Measurements from ENCODE around the gene UFSP2. TPM values are rescaled to one million over a fixed set of nuclear protein-coding genes. Genes with fewer than 3 reads are reported as not detected.
A peak's percentile ranks its signal among the peaks of the same experiment; 100 is the strongest.

UFSP2 gene, protein sequence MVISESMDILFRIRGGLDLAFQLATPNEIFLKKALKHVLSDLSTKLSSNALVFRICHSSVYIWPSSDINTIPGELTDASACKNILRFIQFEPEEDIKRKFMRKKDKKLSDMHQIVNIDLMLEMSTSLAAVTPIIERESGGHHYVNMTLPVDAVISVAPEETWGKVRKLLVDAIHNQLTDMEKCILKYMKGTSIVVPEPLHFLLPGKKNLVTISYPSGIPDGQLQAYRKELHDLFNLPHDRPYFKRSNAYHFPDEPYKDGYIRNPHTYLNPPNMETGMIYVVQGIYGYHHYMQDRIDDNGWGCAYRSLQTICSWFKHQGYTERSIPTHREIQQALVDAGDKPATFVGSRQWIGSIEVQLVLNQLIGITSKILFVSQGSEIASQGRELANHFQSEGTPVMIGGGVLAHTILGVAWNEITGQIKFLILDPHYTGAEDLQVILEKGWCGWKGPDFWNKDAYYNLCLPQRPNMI
- total RNA-seq (10 to 100 TPM; 14.5 to 16.6 TPM), total RNA-seq (7.0 to 43.2 (median 27.5) reads per million in 172 experiments)
- 22.7 TPM for polyA plus RNA-seq (2013, experiment 1 of 2)
- 22.4 TPM for polyA plus RNA-seq (2013, experiment 2 of 2)

DNA sequence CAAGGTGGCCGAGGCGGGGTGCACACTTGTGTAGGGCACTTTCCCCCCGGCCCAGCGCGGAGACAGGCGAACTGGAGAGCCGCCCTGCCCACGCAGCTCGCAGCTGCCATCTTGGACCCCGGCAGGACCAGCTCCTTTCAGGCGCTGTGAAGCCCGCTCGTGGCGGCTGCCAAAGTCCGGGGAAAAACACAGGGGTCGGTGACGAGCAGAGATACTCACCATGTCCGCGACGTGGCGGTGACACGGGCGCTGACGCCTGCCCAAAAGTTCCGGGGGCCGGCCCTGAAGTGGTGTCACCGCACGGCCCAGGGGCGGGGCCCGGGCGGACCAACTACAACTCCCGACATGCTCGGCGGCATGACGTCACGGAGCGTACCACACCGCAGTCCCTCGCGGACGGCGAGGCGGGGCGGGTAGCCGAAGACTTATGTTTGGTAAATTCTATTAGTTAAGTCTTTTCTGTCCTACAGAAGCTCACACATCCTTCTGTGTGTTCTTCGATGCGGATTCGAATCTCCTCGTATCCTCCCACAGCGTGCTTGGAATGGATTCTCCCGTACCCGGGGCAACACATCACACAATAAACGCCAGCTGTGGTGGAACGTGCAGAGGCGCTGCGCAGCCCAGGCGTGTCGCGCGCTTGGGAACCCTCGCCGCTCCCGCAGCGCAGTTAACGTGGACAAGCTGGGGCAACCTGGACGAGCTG is at the start of gene UFSP2:
TSS of gene UFSP2 (minus strand) at position 318 of the 706 bp plus-strand sequence. CDS start at position 222, 96 bp downstream.
- Mint-ChIP-seq H3K27me3 (peaks cover 6% of the 10 kb centered on the region), H3K4me1 (ENCODE audit: low read depth) (peaks cover 31% of the 10 kb centered on the region), H3K4me3 (peak within 1 kb of the TSS; percentile 94), H3K9me3 (no peaks in the 10 kb centered on the region), H3K36me3 (ENCODE audit: low read depth) (peaks cover 39% of the 10 kb centered on the region), H3K27ac (peak within 1 kb of the TSS; percentile 91)
- intact Hi-C loops (cut with DNase I, micrococcal nuclease): loop anchor here (1.0 to 10.0 kb wide), 11 partner anchors 27 to 891 kb away; partner anchors contain the start of genes CFAP97 (in 2 of the 2), ACSL1 (in 1 of the 2), ANKRD37 (in 1 of the 2) and CCDC110 (in 1 of the 2)
- peak within 1 kb of the TSS; percentile 88 to 99 for H3K27ac ChIP-seq (ENCODE audit: low read depth in 1 of 2, low read length in 2 of 2)
- TF ChIP-seq, protein P1, sequence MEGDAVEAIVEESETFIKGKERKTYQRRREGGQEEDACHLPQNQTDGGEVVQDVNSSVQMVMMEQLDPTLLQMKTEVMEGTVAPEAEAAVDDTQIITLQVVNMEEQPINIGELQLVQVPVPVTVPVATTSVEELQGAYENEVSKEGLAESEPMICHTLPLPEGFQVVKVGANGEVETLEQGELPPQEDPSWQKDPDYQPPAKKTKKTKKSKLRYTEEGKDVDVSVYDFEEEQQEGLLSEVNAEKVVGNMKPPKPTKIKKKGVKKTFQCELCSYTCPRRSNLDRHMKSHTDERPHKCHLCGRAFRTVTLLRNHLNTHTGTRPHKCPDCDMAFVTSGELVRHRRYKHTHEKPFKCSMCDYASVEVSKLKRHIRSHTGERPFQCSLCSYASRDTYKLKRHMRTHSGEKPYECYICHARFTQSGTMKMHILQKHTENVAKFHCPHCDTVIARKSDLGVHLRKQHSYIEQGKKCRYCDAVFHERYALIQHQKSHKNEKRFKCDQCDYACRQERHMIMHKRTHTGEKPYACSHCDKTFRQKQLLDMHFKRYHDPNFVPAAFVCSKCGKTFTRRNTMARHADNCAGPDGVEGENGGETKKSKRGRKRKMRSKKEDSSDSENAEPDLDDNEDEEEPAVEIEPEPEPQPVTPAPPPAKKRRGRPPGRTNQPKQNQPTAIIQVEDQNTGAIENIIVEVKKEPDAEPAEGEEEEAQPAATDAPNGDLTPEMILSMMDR (IDR thresholded peaks at IDR 0.05): no peak
- DNase-seq: peak; percentile 78 to 97 (median 88)
- peaks cover 15% of the 10 kb centered on the region for H3K36me3 ChIP-seq (ENCODE audit: insufficient read depth, low read length)
- H3K4me1 ChIP-seq (ENCODE audit: insufficient read depth, low read length): peaks cover 18% of the 10 kb centered on the region
- peak; percentile 85 for ATAC-seq (ENCODE audit: poor library complexity)
- peak within 1 kb of the TSS; percentile 99 for H3K4me3 ChIP-seq (ENCODE audit: low read length)
- POLR2A ChIA-PET: interaction anchor here (0.6 to 5.0 kb wide), 16 partner anchors 11 to 951 kb away, joined by 3 to 88 read pairs (median 4); partner anchors contain the start of genes ANKRD37, CASP3, CYP4V2 and IRF2
- H3K27me3 ChIP-seq (ENCODE audit: control insufficient read depth in 1 of 2, insufficient read depth in 2 of 2, low read length in 2 of 2): no peaks in the 10 kb centered on the region
- CTCF ChIA-PET: interaction anchor here (0.6 to 1.9 kb wide), 7 partner anchors 22 to 1981 kb away, joined by 3 to 9 read pairs (median 4); partner anchors contain the start of genes ANKRD37, CCDC110, CDKN2AIP and LRP2BP
- no peaks in the 10 kb centered on the region for H3K9me3 ChIP-seq (ENCODE audit: control insufficient read depth in 1 of 2, insufficient read depth in 1 of 2, low read length in 2 of 2)

DNA sequence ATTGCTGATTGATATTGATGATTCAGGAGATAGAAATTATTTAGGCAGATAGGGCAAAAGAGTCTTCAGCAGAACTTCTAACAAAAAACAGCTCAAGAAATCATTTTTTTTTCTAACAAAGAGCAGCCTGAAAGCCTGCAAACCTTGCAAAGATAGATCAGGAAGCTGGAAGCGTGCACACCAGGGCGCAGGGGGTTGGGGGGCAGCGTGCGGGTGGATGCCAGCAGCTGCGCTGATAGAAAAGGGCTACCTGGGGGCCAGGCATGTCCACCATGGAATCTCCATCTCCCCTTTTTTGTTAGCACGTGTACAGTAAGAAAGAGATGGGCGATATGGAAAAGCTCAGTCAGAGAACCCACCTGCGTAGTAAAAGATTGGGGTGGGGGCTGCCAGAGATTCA is 47.5 kb upstream of the UFSP2 start:
- Mint-ChIP-seq H3K36me3 (ENCODE audit: low read depth) (no peaks in the 10 kb centered on the region), H3K27me3 (peaks cover 17% of the 10 kb centered on the region), H3K4me1 (ENCODE audit: low read depth) (peaks cover 18% of the 10 kb centered on the region), H3K4me3 (no peak overlapping the region), H3K9me3 (no peaks in the 10 kb centered on the region), H3K27ac (no peak overlapping the region)
- no peak overlapping the region for H3K4me3 ChIP-seq (ENCODE audit: low read length)
- peaks cover 0 to 15% of the 10 kb centered on the region in 2 experiments for H3K27me3 ChIP-seq (ENCODE audit: control insufficient read depth in 1 of 2, insufficient read depth in 2 of 2, low read length in 2 of 2)
- intact Hi-C loops (cut with DNase I, micrococcal nuclease): loop anchor here (5.0 to 10.0 kb wide), 4 partner anchors 46 to 826 kb away; partner anchors contain the start of genes CASP3 (in 1 of the 2), CYP4V2 (in 1 of the 2), PRIMPOL (in 1 of the 2) and SLC25A4 (in 1 of the 2)
- DNase-seq: no peak
- TF ChIP-seq, protein P1 (IDR thresholded peaks at IDR 0.05): no peak
- H3K36me3 ChIP-seq (ENCODE audit: insufficient read depth, low read length): no peaks in the 10 kb centered on the region
- H3K27ac ChIP-seq (ENCODE audit: low read depth in 1 of 2, low read length in 2 of 2): no peak overlapping the region
- POLR2A ChIA-PET: no interaction called here
- peaks cover 0 to 3% of the 10 kb centered on the region in 2 experiments for H3K9me3 ChIP-seq (ENCODE audit: control insufficient read depth in 1 of 2, insufficient read depth in 1 of 2, low read length in 2 of 2)
- CTCF ChIA-PET: no interaction called here
- peaks cover 20% of the 10 kb centered on the region for H3K4me1 ChIP-seq (ENCODE audit: insufficient read depth, low read length)
- ATAC-seq (ENCODE audit: poor library complexity): no peak

DNA sequence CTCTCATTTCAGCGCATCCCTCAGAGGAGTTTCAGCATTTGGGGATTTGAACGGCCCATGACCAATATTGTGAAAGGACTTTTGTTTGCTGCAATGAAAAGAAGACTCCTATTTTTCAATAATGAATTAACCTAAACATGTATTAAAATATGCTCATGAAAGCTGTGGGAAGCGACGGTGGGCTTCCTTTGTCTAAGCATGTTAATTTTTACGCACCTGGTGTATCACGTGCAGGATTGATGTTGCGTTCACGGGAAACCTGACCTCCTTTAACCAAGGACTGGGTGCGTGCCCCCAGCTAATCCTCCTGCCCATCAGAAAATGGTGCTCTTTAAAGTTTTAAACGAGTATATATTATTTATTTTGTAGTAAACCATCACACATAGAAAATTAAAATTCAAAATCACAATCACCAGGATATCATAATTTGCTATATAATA is 46.4 kb upstream of the UFSP2 start:
- Histone ChIP-seq H3K36me3 (ENCODE audit: insufficient read depth, low read length) (no peaks in the 10 kb centered on the region), H3K4me3 (ENCODE audit: low read length) (peak overlapping the region; percentile 67), H3K4me1 (ENCODE audit: insufficient read depth, low read length) (peaks cover 20% of the 10 kb centered on the region), H3K9me3 (ENCODE audit: control insufficient read depth in 1 of 2, insufficient read depth in 1 of 2, low read length in 2 of 2) (no peaks in the 10 kb centered on the region), H3K27ac (ENCODE audit: low read depth in 1 of 2, low read length in 2 of 2) (no peak overlapping the region), H3K27me3 (ENCODE audit: control insufficient read depth in 1 of 2, insufficient read depth in 2 of 2, low read length in 2 of 2) (peaks cover 0 to 10% of the 10 kb centered on the region in 2 experiments)
- Mint-ChIP-seq H3K4me3 (peak overlapping the region; percentile 93), H3K27ac (peak overlapping the region; percentile 55), H3K9me3 (no peaks in the 10 kb centered on the region), H3K36me3 (ENCODE audit: low read depth) (no peaks in the 10 kb centered on the region), H3K27me3 (peaks cover 11% of the 10 kb centered on the region), H3K4me1 (ENCODE audit: low read depth) (peaks cover 18% of the 10 kb centered on the region)
- ATAC-seq (ENCODE audit: poor library complexity) (no peak), DNase-seq (peak in 2 of 14 experiments; percentile 5 to 25)
- POLR2A ChIA-PET: no interaction called here
- TF ChIP-seq, protein P1 (IDR thresholded peaks at IDR 0.05): no peak
- intact Hi-C loops (cut with DNase I, micrococcal nuclease): loop anchor here (5.0 to 10.0 kb wide), 4 partner anchors 45 to 825 kb away; partner anchors contain the start of genes CASP3 (in 1 of the 2), CYP4V2 (in 1 of the 2), PRIMPOL (in 1 of the 2) and SLC25A4 (in 1 of the 2)
- CTCF ChIA-PET: interaction anchor here (1.6 to 1.8 kb wide), 2 partner anchors 46 to 125 kb away, joined by 4 to 5 read pairs; partner anchors contain the start of gene UFSP2
